NCI-H226 (cell line): ENCODE results near the gene TMEM92.

Experiments
- DNase-seq: peaks from one replicate; pipeline ENCODE4 v3.0.0-alpha.2; 2015

TMEM92 gene

GRCh38 chr17:50330151-50330775, 56.0 kb downstream of the TMEM92 start:
- DNase-seq: no peak
